Stimulated activated CD8-positive, alpha-beta memory T cell treated with anti-CD3 and anti-CD28 coated beads, Interleukin-7, amount 100 ng/mL, for 48 hours (primary cell): ENCODE results near the gene SF3B3.
"Not testable (repeated sequence)": the region's sequence is repeated elsewhere in the genome, so short reads cannot be mapped to it uniquely, and the experiment has no call there.

ENCODE experiments used
- DNase-seq, 2 donors: peaks; one replicate each; pipeline ENCODE4 v3.0.0-alpha.2; 2020; ENCODE audit warnings: low read depth in 1 of 2; ENCODE audit errors: extremely low read depth in 1 of 2

Gene SF3B3

DNA sequence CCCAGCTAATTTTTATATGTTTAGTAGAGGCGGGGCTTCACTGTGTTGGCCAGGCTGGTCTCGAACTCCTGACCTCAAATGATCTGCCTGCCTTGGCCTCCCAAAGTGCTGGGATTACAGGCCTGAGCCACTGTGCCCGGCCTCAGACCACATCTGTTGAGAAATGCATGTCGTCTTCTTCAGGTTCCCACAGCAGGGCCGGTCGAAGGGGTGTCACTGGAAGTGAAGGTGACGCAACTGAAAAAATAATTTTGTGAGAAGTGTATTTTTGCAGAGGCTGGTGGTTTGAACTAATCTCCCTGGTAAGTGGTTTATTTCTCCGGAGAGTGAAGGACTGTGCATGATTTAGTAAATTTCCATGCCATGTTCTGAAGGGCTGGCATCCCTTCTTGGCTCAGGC lies 89.3 kb downstream of the SF3B3 start:
- no peak for DNase-seq

DNA sequence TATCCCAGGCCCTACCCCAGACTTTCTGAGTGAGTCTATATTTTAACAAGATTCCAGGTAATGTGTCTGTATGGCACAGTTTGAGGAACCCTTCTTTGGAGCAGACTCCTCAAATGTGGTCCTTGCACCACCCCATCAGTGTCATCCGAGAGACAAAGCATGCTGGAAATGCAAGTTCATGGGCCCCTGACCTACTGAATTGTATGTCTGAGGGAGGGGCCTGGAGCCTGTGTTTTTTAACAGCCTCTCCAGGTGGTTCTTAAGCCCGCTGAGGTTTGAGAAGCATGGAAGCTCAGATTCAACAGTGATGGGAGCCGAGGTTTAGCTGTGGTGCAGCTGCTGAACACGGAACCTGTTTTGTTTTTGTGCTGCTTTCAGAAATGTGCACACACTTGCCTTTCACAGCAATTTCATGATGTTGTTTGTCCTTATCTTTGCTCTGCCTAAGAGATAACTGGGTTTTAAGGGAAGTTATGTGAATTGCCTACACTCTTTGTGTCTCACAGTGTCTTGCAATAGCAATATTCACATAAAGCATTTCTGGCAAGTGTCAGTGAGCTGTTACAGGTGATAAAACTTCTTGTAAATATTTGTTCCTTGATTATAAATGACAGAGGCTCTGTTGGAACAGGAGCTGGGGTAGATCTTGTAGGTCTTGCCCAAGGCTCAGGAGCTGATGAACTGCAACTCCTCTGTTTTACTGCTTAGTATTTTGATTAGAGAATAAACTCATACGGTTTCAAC lies 90.8 kb downstream of the SF3B3 start:
- no peak for DNase-seq

DNA sequence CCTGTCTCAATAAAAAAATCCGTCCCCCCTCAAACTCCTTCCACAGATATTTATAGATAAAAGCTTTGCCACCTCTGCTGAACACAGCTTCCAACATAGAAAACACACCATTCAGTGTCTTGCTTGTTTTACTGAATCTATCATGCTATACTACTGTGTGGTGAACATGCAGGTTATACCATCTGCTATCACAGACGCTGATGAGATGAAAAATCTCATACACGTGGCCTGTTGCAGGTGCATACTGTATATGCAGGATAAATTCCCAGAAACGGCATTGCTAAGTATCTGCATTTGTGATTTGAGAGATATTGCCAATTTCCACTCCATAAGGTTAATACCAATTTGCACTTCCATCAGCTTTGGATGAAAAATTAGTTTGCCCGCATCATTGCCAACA lies 92.3 kb downstream of the SF3B3 start:
- no peak for DNase-seq

DNA sequence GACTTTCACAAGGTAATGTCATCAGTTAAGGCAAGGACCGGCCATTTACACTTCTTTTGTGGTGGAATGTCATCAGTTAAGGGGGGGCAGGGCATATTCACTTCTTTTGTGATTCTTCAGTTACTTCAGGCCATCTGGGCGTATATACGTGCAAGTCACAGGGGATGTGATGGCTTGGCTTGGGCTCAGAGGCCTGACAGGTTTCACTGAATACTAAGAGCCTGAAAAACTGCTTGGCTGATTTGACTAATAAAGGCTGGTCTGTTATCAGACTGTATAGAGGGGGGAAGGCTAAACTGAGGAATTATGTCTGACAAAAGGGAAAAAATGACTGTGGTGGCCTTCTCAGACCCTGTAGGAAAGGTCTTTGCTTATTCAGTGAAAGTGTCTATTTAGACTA lies 98.2 kb downstream of the SF3B3 start:
- not testable (repeated sequence) for DNase-seq
